GM21619 (cell line): ENCODE measurements around the gene PLK4.

Experiments
- ATAC-seq: cut with Tn5 transposase; IDR thresholded peaks from one replicate; pipeline ENCODE4 v1.9.1; 2021; ENCODE audit not compliant: unreplicated experiment

Gene PLK4

DNA sequence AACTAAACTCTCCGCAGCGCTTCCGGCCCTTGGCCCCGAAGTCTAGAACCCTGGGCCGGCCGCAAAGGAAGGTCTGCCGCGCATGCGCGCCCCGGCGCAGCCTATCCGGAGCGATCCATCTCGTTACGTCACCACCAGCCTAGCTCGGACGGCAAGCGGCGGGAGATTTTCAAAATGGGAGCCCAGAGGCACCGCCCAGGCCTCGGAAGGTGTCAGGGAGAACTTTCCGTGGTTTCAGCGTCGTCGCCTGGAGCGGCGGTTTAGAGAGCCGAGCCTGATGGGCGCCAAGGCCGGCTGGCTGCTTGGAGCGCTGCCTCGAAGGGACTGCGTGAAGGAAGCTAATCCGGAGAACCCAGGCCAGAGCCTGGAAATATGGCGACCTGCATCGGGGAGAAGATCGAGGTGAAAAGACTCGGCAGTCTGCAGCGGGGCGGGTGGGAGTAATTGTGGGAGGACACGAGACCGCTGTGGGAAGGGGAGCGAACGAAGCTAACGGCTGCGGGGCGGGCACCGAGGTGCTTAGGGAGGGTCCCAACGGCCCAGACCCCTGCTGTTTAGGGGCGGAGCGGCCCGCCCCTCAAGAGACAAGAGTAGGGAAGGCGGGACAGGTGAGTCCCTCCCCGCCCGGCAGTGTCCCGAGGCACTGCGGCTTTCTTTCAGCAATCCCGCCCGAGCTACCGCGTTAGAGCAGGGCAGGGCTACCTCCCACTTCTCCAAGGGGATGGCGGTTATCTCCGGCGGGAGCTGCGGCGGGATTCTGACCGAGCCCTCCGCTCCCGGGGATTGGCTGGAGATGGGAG is at the start of gene PLK4:
TSS of gene PLK4 (plus strand) at position 131 of the 800 bp plus-strand sequence. CDS start at position 373, 242 bp downstream.
- peak; percentile 93 for ATAC-seq

DNA sequence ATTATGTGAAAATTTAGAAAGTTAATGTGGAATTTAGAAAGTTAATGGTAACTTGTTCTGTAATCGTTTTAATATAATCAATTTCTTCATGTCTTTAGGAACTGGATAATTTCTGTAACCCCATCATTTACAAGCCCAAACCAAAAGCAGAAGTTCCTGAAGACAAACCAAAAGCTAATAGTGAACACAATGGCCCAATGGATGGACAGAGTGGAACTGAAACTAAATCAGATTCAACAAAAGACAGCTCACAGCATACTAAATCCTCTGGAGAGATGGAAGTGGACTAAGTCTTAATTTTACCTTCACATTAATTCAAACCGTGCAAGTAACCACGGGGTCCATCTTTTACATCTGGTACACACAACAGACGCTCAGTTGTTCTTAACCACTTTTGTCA is 48.1 kb upstream of the PLK4 start:
- peak; percentile 71 for ATAC-seq

DNA sequence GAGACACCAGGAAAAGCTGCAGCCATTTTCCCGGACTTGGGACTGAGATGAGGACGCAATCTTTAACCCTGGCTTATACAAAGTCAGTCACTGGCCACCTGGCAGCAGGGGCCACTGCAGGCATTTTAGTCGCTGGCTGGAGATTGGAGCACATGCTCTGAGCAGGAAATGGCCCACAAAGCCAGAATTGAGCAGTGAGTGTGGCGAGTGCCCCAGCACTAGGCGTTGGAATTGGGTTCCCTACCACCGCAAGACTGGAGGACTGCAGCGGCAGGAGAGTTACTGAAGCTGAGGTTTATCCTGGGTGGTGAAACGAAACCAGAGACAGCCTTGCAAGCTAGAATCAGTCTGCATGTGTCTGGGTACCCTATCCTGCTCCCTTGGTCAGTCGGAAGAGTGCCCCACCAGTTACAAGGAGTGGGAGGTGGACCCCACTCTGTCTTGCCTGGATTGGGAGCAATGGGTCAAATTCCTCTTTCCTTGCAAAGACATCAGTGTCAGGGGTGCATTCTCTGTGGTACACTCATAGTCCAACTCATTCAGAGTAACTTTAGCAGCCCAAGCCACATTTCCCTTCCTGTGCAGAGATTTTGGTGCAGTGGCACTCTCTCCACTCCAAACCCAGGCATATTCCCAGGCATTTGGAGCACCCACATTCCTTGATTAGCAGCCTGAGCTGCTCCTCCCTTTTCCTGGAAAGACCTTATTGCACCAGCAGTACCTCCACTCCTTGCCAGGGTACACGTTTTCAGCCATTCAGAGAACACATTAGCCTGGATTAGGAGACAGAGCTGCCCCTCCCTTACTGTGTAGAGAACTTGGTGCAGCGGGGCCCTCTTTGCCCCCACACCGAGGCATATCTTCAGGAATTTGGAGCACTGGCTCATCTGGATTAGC is 36.7 kb upstream of the PLK4 start:
- ATAC-seq = no peak

DNA sequence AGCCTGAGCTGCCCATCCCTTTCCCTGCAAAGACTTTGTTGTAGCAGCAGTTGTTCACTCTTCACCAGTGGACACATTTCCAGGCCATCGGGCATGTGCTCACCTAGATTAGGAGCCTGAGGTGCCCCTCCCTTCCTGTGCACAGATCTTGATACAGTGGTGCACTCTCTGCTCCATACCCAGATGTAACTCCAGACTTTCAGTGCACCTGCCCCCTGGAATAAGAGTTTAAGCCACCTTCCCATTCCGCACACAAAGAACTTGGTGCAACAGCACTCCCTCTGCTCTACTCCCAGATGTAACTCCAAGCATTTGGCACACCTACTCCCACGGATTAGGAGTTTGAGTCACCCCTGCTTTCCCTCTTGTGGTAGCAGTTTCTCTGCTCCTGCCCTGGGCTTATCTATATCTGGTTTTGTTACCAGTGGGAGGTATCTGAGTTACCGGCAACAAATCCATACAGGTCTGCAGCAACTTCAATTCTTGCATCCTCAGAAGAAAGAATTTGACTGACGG is 36.0 kb upstream of the PLK4 start:
- ATAC-seq = no peak

GRCh38 chr4:127846061-127846460 is 34.6 kb upstream of the PLK4 start:
- ATAC-seq = no peak

GRCh38 chr4:127846765-127847164 is 33.9 kb upstream of the PLK4 start:
- ATAC-seq = no peak

- ATAC-seq = no peak
Measured at GRCh38 chr4:127849505-127850234, 31.0 kb upstream of the PLK4 start.

GRCh38 chr4:127852661-127853060 is 28.0 kb upstream of the PLK4 start:
- no peak for ATAC-seq

GRCh38 chr4:127856196-127856812 is 24.4 kb upstream of the PLK4 start:
- peak; percentile 24 for ATAC-seq

- ATAC-seq = peak; percentile 88
Measured at GRCh38 chr4:127856813-127857447, 23.8 kb upstream of the PLK4 start.

GRCh38 chr4:127857641-127858040 is 23.1 kb upstream of the PLK4 start:
- ATAC-seq = no peak

DNA sequence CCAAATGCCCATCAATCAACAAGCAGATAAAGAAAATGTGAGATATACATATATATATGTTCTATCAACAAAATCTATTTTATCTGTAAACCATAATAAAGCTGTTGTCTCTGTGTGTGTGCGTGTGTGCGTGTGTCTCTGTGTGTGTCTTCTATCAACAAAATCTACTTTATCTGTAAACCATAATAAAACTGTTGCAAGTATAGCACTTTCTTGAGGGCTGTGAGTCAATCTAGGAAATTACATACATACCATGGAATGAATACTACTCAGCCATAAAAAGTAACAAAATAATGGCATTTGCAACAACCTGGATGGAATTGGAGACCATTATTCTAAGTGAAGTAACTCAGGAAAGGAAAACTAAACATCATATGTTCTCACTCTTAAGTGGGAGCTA is 12.5 kb upstream of the PLK4 start:
- no peak for ATAC-seq

DNA sequence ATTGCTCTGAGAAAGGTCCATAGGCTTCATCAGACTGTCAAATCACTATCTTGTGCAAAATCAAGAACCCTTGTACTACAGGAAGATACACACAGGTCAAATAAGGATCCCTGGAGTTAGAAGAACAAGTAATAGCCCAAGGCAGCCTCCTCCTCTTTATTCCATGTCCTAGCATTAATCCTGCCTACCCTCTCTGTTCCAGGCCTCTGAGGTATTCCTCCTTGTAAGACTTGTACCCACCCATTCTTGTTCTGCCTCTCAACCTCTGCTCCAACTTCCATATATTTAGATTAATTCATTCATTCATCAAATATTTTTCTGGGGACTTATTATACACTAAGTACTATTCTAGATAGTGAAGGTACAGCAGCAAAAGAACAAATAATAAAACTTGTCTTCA is 10.4 kb upstream of the PLK4 start:
- ATAC-seq = no peak

GRCh38 chr4:127870688-127871087 is 10.0 kb upstream of the PLK4 start:
- ATAC-seq = no peak

GRCh38 chr4:127875791-127876190 is 4.9 kb upstream of the PLK4 start:
- no peak for ATAC-seq

GRCh38 chr4:127881563-127881864 is 821 bp downstream of the PLK4 start:
- ATAC-seq = peak; percentile 31

GRCh38 chr4:127888559-127888958 is 7.9 kb downstream of the PLK4 start:
- no peak for ATAC-seq

DNA sequence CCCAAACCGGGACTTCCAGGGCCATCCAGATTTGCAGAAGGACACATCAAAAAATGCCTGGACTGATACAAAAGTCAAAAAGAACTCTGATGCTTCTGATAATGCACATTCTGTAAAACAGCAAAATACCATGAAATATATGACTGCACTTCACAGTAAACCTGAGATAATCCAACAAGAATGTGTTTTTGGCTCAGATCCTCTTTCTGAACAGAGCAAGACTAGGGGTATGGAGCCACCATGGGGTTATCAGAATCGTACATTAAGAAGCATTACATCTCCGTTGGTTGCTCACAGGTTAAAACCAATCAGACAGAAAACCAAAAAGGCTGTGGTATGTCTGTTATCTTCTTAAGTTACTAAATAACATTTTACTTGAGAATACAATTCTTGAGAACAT is 9.2 kb downstream of the PLK4 start:
- ATAC-seq = no peak

DNA sequence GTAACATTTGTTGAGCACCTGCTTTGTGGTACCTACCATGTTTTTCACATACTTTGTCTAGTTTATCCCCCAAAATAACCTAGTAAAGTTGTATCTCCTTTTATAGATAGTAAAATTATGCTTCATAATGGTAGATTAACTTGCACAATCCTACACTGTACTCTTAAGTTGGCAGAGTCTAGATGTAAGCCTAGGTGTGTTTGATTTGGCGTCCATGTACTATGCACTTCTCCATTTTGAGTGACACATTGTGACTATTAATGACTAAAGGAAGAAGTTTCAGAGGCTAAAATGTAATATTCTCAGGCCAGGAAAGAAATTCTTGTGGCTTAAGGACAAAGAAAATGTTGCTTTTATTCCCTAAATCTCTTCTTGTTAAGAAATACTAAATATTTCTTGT is 15.4 kb downstream of the PLK4 start:
- no peak for ATAC-seq

- ATAC-seq = no peak
Measured at GRCh38 chr4:127896528-127896927, 15.8 kb downstream of the PLK4 start.
